Sigmoid colon (tissue), 4 donors: Measurements from ENCODE around the gene GNAI2.

ENCODE experiments used
- CTCF ChIP-seq, 4 experiments: fragments of 450-650 bp in 3 of 4; fragments of 200-600 bp in 1 of 4; IDR thresholded peaks; one replicate each; pipeline ENCODE4 v1.5.1; 2016 to 2019; ENCODE audit warnings: antibody characterized with exemption in 4 of 4, mild to moderate bottlenecking in 3 of 4, moderate library complexity in 2 of 4
- POLR2A ChIP-seq, 2 donors: fragments of 450-650 bp; IDR thresholded peaks; one replicate each; pipeline ENCODE4 v1.6.1; 2016; ENCODE audit warnings: antibody characterized with exemption in 2 of 2, mild to moderate bottlenecking in 2 of 2, moderate library complexity in 2 of 2
- POLR2AphosphoS5 ChIP-seq, 4 donors: sonication (generic); formaldehyde crosslinking; IDR thresholded peaks; one replicate each; pipeline ENCODE4 v1.6.1; 2017; ENCODE audit warnings: antibody characterized with exemption in 4 of 4

DNA sequence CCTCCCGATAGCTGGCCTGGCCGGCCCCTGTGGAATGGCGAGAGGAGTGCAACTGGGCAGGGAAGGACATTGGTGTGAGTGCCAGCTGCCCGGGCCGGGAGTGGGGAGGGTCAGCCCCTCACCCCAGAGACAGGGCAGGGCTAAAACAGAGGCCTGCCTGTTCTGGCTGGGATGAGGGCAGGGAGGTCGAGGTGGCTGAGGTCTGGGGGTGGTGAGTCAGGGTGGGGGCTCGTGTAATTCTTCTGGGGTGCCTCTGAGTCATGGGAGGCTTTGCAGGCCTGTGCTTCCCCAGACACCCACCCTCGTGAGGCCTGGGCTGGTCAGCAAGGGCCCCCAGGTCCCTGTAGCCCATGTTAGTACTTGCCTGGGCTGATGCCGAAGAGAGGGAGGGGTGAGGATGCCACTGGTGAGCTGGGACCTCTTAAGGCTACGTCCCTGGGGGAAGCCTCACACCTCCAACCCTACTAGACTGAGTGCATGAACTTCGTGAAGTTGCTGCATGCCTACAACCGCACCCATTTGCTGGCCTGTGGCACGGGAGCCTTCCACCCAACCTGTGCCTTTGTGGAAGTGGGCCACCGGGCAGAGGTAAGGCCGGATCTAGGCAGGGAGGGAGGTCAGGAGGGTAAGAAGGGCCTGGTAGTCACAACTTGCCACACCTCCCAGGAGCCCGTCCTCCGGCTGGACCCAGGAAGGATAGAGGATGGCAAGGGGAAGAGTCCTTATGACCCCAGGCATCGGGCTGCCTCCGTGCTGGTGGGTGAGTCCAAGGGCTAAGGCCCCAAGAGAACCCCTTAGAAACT is 34.6 kb downstream of the GNAI2 start:
- TF ChIP-seq POLR2A (IDR thresholded peaks at IDR 0.05) (no peak), CTCF (IDR thresholded peaks at IDR 0.05) (no peak), POLR2AphosphoS5 (IDR thresholded peaks at IDR 0.05) (peak in 2 of 4 donors; percentile 65 to 70)
